ENCODE data around the gene PRAC2.

- TF ChIP-seq CTCF (IDR thresholded peaks at IDR 0.05 in 8 of 11, conservative IDR thresholded peaks at IDR 0.05 in 3 of 11) (no peak), POLR2A (IDR thresholded peaks at IDR 0.05) (no peak)
Observed at GRCh38 chr17:48773245-48773644, 50.3 kb downstream of the PRAC2 start.

Measured in spleen (tissue), 7 donors.